ENCODE measurements around the gene CLN5. TPM values are rescaled to one million over a fixed set of nuclear protein-coding genes. Genes with fewer than 3 reads are reported as not detected.

CLN5 gene
- total and polyA plus RNA-seq, 2 donors (not counting 3 experiments of a cell fraction or from before 2014, with no cell fraction given), result 16.5 to 22.7 TPM

DNA sequence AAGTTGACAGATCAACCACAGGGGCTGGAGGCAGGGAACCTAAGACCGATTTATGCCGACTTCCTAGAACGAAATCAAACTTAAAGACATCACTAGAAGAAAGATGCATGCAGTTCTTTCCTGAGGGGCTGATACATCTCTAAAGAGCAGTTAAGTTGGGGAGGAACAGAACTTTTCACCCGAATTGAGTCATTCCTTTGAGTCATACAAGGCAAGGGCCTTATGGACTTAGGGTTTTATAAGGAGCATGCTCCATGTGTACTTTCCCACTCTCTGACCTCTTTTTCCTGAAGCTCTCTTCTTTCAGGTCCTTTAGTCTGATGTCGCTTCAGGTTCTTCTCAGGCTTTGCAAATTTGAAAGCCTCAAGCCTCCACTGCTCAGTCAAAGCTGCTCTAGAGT is 43.0 kb downstream of the CLN5 start:
- no peak for TF ChIP-seq EZH2 (IDR thresholded peaks at IDR 0.05; ENCODE audit: borderline replicate concordance, low read depth, low read length, severe bottlenecking)
- H3K4me2 ChIP-seq (ENCODE audit: insufficient read depth, low read length), result no peak overlapping the region
- DNase-seq (ENCODE audit: low read depth, low spot score) (no peak), FAIRE-seq (no peak)
- H2AFZ ChIP-seq (ENCODE audit: low read depth, low read length), result no peak overlapping the region
- no peaks in the 10 kb centered on the region for H3K9me3 ChIP-seq (replicated peaks; ENCODE audit: control insufficient read depth, insufficient read depth, low read length)
- H3K4me1 ChIP-seq (ENCODE audit: control insufficient read depth, extremely low read depth, insufficient read depth, low read length), result no peaks in the 10 kb centered on the region
- no peaks in the 10 kb centered on the region for H3K27me3 ChIP-seq (ENCODE audit: control insufficient read depth in 2 of 2, insufficient read depth in 2 of 2, low read length in 2 of 2)
- CTCF ChIA-PET, result interaction anchor here (1.4 kb wide), 1 partner anchor 27 kb away, joined by 3 read pairs; no protein-coding TSS in a partner anchor
- H3K4me3 ChIP-seq (replicated peaks in 1 of 3; ENCODE audit: insufficient read depth in 1 of 3, low read depth in 1 of 3, low read length in 3 of 3), result no peak overlapping the region
- H3K9me1 ChIP-seq (replicated peaks; ENCODE audit: control insufficient read depth, extremely low read depth, insufficient read depth, low read length), result no peaks in the 10 kb centered on the region
- BruUV-seq (replicated peaks), result no TSS peak
- intact Hi-C loops (cut with micrococcal nuclease), result no loop called here
- dilution Hi-C loops (cut with MboI; ENCODE audit: extremely low pct_ligation_motif_present, low sequenced_read_pairs), result no loop called here
- H3K79me2 ChIP-seq (ENCODE audit: control insufficient read depth, insufficient read depth, low read length), result no peaks in the 10 kb centered on the region
- H3K9ac ChIP-seq (replicated peaks; ENCODE audit: extremely low read depth, insufficient read depth, low read length), result no peak overlapping the region
- H4K20me1 ChIP-seq (replicated peaks; ENCODE audit: control insufficient read depth, extremely low read depth, insufficient read depth, low read length), result no peaks in the 10 kb centered on the region
- H3K36me3 ChIP-seq (ENCODE audit: control insufficient read depth in 2 of 2, extremely low read depth in 1 of 2, insufficient read depth in 2 of 2, low read length in 2 of 2), result no peaks in the 10 kb centered on the region
- POLR2A ChIA-PET, result interaction anchor here (0.5 kb wide), 1 partner anchor 559 kb away, joined by 9 read pairs; no protein-coding TSS in a partner anchor
- H3K27ac ChIP-seq (ENCODE audit: insufficient read depth, low read depth, low read length), result no peak overlapping the region

DNA sequence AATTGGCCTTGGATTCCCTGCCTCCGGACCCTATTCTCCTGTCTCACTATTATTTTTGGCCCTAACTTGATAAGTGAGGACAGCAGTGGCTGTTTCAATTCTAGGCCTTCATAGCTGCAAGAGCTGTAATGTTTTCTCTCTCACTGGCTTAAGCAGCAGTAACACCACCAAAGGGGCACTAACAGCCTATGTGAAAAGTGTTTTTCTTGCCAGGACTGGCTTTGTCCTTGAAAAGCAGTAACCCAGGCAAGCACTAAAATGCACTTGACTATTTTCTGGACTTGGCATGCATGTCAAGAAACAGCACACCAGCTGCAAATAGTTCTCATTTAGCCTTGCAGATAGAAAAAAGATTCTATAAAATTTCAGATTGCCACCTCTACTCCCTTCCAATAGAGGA is 44.4 kb downstream of the CLN5 start:
- Histone ChIP-seq H3K4me1 (ENCODE audit: control insufficient read depth, extremely low read depth, insufficient read depth, low read length) (no peaks in the 10 kb centered on the region), H3K9ac (replicated peaks; ENCODE audit: extremely low read depth, insufficient read depth, low read length) (no peak overlapping the region), H2AFZ (ENCODE audit: low read depth, low read length) (no peak overlapping the region), H4K20me1 (replicated peaks; ENCODE audit: control insufficient read depth, extremely low read depth, insufficient read depth, low read length) (no peaks in the 10 kb centered on the region), H3K4me3 (replicated peaks in 1 of 3; ENCODE audit: insufficient read depth in 1 of 3, low read depth in 1 of 3, low read length in 3 of 3) (no peak overlapping the region), H3K36me3 (ENCODE audit: control insufficient read depth in 2 of 2, extremely low read depth in 1 of 2, insufficient read depth in 2 of 2, low read length in 2 of 2) (peaks cover 0 to 2% of the 10 kb centered on the region in 2 experiments), H3K27me3 (ENCODE audit: control insufficient read depth in 2 of 2, insufficient read depth in 2 of 2, low read length in 2 of 2) (no peaks in the 10 kb centered on the region), H3K9me3 (replicated peaks; ENCODE audit: control insufficient read depth, insufficient read depth, low read length) (no peaks in the 10 kb centered on the region), H3K9me1 (replicated peaks; ENCODE audit: control insufficient read depth, extremely low read depth, insufficient read depth, low read length) (no peaks in the 10 kb centered on the region), H3K79me2 (ENCODE audit: control insufficient read depth, insufficient read depth, low read length) (no peaks in the 10 kb centered on the region), H3K27ac (ENCODE audit: insufficient read depth, low read depth, low read length) (no peak overlapping the region), H3K4me2 (ENCODE audit: insufficient read depth, low read length) (no peak overlapping the region)
- FAIRE-seq (no peak), DNase-seq (ENCODE audit: low read depth, low spot score) (no peak)
- no TSS peak for BruUV-seq (replicated peaks)
- intact Hi-C loops (cut with micrococcal nuclease), result no loop called here
- TF ChIP-seq MYC (IDR thresholded peaks at IDR 0.05; ENCODE audit: low read depth, low read length) (no peak), JUN (IDR thresholded peaks at IDR 0.05; ENCODE audit: borderline replicate concordance, insufficient read depth, insufficient read length, low read depth) (no peak), EZH2 (IDR thresholded peaks at IDR 0.05; ENCODE audit: borderline replicate concordance, low read depth, low read length, severe bottlenecking) (no peak), FOS (IDR thresholded peaks at IDR 0.05; ENCODE audit: borderline replicate concordance, insufficient read depth, low read length) (no peak), POLR2A (IDR thresholded peaks at IDR 0.05; ENCODE audit: low read depth, low read length) (no peak)
- TF ChIP-seq, protein P1, sequence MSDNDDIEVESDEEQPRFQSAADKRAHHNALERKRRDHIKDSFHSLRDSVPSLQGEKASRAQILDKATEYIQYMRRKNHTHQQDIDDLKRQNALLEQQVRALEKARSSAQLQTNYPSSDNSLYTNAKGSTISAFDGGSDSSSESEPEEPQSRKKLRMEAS (IDR thresholded peaks at IDR 0.05; ENCODE audit: insufficient read depth, insufficient read length), result no peak
- TF ChIP-seq, protein P2, sequence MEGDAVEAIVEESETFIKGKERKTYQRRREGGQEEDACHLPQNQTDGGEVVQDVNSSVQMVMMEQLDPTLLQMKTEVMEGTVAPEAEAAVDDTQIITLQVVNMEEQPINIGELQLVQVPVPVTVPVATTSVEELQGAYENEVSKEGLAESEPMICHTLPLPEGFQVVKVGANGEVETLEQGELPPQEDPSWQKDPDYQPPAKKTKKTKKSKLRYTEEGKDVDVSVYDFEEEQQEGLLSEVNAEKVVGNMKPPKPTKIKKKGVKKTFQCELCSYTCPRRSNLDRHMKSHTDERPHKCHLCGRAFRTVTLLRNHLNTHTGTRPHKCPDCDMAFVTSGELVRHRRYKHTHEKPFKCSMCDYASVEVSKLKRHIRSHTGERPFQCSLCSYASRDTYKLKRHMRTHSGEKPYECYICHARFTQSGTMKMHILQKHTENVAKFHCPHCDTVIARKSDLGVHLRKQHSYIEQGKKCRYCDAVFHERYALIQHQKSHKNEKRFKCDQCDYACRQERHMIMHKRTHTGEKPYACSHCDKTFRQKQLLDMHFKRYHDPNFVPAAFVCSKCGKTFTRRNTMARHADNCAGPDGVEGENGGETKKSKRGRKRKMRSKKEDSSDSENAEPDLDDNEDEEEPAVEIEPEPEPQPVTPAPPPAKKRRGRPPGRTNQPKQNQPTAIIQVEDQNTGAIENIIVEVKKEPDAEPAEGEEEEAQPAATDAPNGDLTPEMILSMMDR (IDR thresholded peaks at IDR 0.05; ENCODE audit: extremely low read depth in 1 of 2, insufficient read depth in 1 of 2, low read depth in 1 of 2, low read length in 2 of 2), result no peak
- dilution Hi-C loops (cut with MboI; ENCODE audit: extremely low pct_ligation_motif_present, low sequenced_read_pairs), result no loop called here
- ChIA-PET CTCF (no interaction called here), POLR2A (no interaction called here)
